Kidney (tissue), 2 donors: ENCODE measurements around the gene LHX1. TPM values are rescaled to one million over a fixed set of nuclear protein-coding genes. Genes with fewer than 3 reads are reported as not detected.

Experiments
- polyA plus RNA-seq: library from polyadenylated mRNA; stranded (reverse); fragments of 350-450 nt; fragmentation: Illumina TruSeq; extraction: RNeasy Lipid Tissue Mini Kit (QIAGEN cat#74804); gene quantifications from one replicate; pipeline ENCODE4 v1.2.3, GENCODE V29; 2014; ENCODE audit warnings: low read depth, low replicate concordance; ENCODE audit not compliant: insufficient read depth
- total RNA-seq: library from RNA; stranded (reverse); fragmentation: NEBNext Ultra II Directional; extraction: Animal tissue kit (Norgen Biotek cat#: 25700); gene quantifications from one replicate; pipeline ENCODE4 v1.2.1, GENCODE V29; 2021
- donor health status: DM: yes; HTN: yes; CAD: no.

LHX1 gene
- total and polyA plus RNA-seq, 2 donors from 2014 or later, result 10.6 to 18.4 TPM

Other genes starting within 250 kb of the LHX1 start
- gene AATF, start 11.5 kb downstream of the LHX1 start, total RNA-seq, result 36.8 TPM
- 50.4 TPM for gene AATF, start 11.5 kb downstream of the LHX1 start, polyA plus RNA-seq